IgD-negative memory B cell (primary cell): ENCODE results near the gene VAX1. TPM values are rescaled to one million over a fixed set of nuclear protein-coding genes. Genes with fewer than 3 reads are reported as not detected.
"Not testable (repeated sequence)": the region's sequence is repeated elsewhere in the genome, so short reads cannot be mapped to it uniquely, and the experiment has no call there.

Source experiments
- H3K27ac Mint-ChIP-seq, 3 donors: one replicate each; pipeline ENCODE4 v1.8.0; 2020 to 2022; ENCODE audit warnings: mild to moderate bottlenecking in 3 of 3, mixed read lengths in 3 of 3, moderate library complexity in 1 of 3
- H3K27me3 Mint-ChIP-seq: one replicate; pipeline ENCODE4 v1.8.0; 2021; ENCODE audit warnings: mixed read lengths
- H3K36me3 Mint-ChIP-seq: one replicate; pipeline ENCODE4 v1.8.0; 2020; ENCODE audit warnings: mild to moderate bottlenecking, mixed read lengths
- H3K4me1 Mint-ChIP-seq, 3 donors: one replicate each; pipeline ENCODE4 v1.8.0; 2020 to 2022; ENCODE audit warnings: mixed read lengths in 3 of 3, mild to moderate bottlenecking in 1 of 3
- H3K4me3 Mint-ChIP-seq, 4 donors: one replicate each; pipeline ENCODE4 v1.8.0; 2020 to 2022; ENCODE audit warnings: mild to moderate bottlenecking in 4 of 4, mixed read lengths in 4 of 4, moderate library complexity in 3 of 4
- H3K9me3 Mint-ChIP-seq, 3 donors: one replicate each; pipeline ENCODE4 v1.8.0; 2020 to 2021; ENCODE audit warnings: mixed read lengths in 3 of 3, mild to moderate bottlenecking in 1 of 3
- polyA plus RNA-seq: library from polyadenylated mRNA; unstranded; fragments of 300-500 nt; fragmentation: Illumina TruSeq; gene quantifications from one replicate; pipeline ENCODE4 v1.2.3, GENCODE V29; 2021

The VAX1 gene
- polyA plus RNA-seq, 1 donor from 2014 or later, result not detected

GRCh38 chr10:117133273-117134055 lies 4.6 kb downstream of the VAX1 start:
- peaks cover 69% of the 10 kb centered on the region for H3K27me3 Mint-ChIP-seq
- H3K4me1 Mint-ChIP-seq, result peaks cover 4 to 12% (median 12%) of the 10 kb centered on the region in 3 donors
- H3K9me3 Mint-ChIP-seq, result peaks cover 0 to 3% (median 0%) of the 10 kb centered on the region in 3 donors
- H3K27ac Mint-ChIP-seq, result peak overlapping the region in 2 of 3 donors; percentile 54 to 85
- H3K4me3 Mint-ChIP-seq, result peak overlapping the region in 3 of 4 donors; percentile 8 to 75 (median 23)
- H3K36me3 Mint-ChIP-seq, result no peaks in the 10 kb centered on the region

- Mint-ChIP-seq H3K9me3 (peaks cover 0 to 3% (median 0%) of the 10 kb centered on the region in 3 donors), H3K4me1 (peaks cover 4 to 12% (median 10%) of the 10 kb centered on the region in 3 donors), H3K36me3 (no peaks in the 10 kb centered on the region), H3K27me3 (peaks cover 66% of the 10 kb centered on the region), H3K4me3 (no peak overlapping the region), H3K27ac (no peak overlapping the region)
Observed at GRCh38 chr10:117132751-117133231, 5.3 kb downstream of the VAX1 start.

GRCh38 chr10:117131376-117132327 lies 6.4 kb downstream of the VAX1 start:
- Mint-ChIP-seq H3K4me3 (peak overlapping the region in 3 of 4 donors; percentile 16 to 83 (median 58)), H3K27ac (peak overlapping the region in 1 of 3 donors; percentile 80), H3K4me1 (peaks cover 4 to 12% (median 10%) of the 10 kb centered on the region in 3 donors), H3K9me3 (peaks cover 0 to 3% (median 0%) of the 10 kb centered on the region in 3 donors), H3K36me3 (no peaks in the 10 kb centered on the region), H3K27me3 (peaks cover 62% of the 10 kb centered on the region)

- no peak overlapping the region for H3K4me3 Mint-ChIP-seq
- H3K4me1 Mint-ChIP-seq, result peaks cover 4 to 12% (median 10%) of the 10 kb centered on the region in 3 donors
- no peaks in the 10 kb centered on the region for H3K36me3 Mint-ChIP-seq
- peaks cover 0 to 3% (median 0%) of the 10 kb centered on the region in 3 donors for H3K9me3 Mint-ChIP-seq
- no peak overlapping the region for H3K27ac Mint-ChIP-seq
- peaks cover 55% of the 10 kb centered on the region for H3K27me3 Mint-ChIP-seq
Observed at GRCh38 chr10:117130862-117131375, 7.2 kb downstream of the VAX1 start.

- Mint-ChIP-seq H3K27ac (no peak overlapping the region), H3K9me3 (peaks cover 0 to 3% (median 0%) of the 10 kb centered on the region in 3 donors)
Observed at GRCh38 chr10:117130346-117130745, 7.7 kb downstream of the VAX1 start.

GRCh38 chr10:117126645-117127044 lies 11.4 kb downstream of the VAX1 start:
- H3K9me3 Mint-ChIP-seq, H3K4me3 Mint-ChIP-seq, H3K36me3 Mint-ChIP-seq, H3K27ac Mint-ChIP-seq, H3K4me1 Mint-ChIP-seq: not testable (repeated sequence)
- peaks cover 26% of the 10 kb centered on the region for H3K27me3 Mint-ChIP-seq

More at GRCh38 chr10:117130346-117130745, 7.7 kb downstream of the VAX1 start:
- Mint-ChIP-seq H3K36me3 (no peaks in the 10 kb centered on the region), H3K4me1 (peaks cover 4 to 12% (median 10%) of the 10 kb centered on the region in 3 donors), H3K27me3 (peaks cover 49% of the 10 kb centered on the region), H3K4me3 (peak overlapping the region in 1 of 4 donors; percentile 21)

- Mint-ChIP-seq H3K27me3 (peaks cover 20% of the 10 kb centered on the region), H3K36me3 (no peaks in the 10 kb centered on the region), H3K4me3 (no peak overlapping the region), H3K4me1 (peaks cover 0 to under 1% (median 0%) of the 10 kb centered on the region in 3 donors), H3K27ac (no peak overlapping the region), H3K9me3 (peaks cover 0 to 2% (median 0%) of the 10 kb centered on the region in 3 donors)
Observed at GRCh38 chr10:117126034-117126433, 12.0 kb downstream of the VAX1 start.

- peaks cover 6% of the 10 kb centered on the region for H3K27me3 Mint-ChIP-seq
- H3K36me3 Mint-ChIP-seq, result no peaks in the 10 kb centered on the region
- H3K9me3 Mint-ChIP-seq, result no peaks in the 10 kb centered on the region
- no peak overlapping the region for H3K27ac Mint-ChIP-seq
- H3K4me1 Mint-ChIP-seq, result no peaks in the 10 kb centered on the region
- H3K4me3 Mint-ChIP-seq, result no peak overlapping the region
Observed at GRCh38 chr10:117112220-117112619, 25.9 kb downstream of the VAX1 start.

GRCh38 chr10:117107238-117107637 lies 30.8 kb downstream of the VAX1 start:
- Mint-ChIP-seq H3K4me3 (no peak overlapping the region), H3K36me3 (no peaks in the 10 kb centered on the region), H3K27me3 (peaks cover 2% of the 10 kb centered on the region), H3K4me1 (no peaks in the 10 kb centered on the region), H3K9me3 (no peaks in the 10 kb centered on the region), H3K27ac (no peak overlapping the region)

- Mint-ChIP-seq H3K27me3 (peaks cover 1% of the 10 kb centered on the region), H3K36me3 (no peaks in the 10 kb centered on the region), H3K4me3 (no peak overlapping the region), H3K9me3 (peaks cover 0 to 1% (median 0%) of the 10 kb centered on the region in 3 donors), H3K27ac (no peak overlapping the region), H3K4me1 (no peaks in the 10 kb centered on the region)
Observed at GRCh38 chr10:117096599-117097201, 41.4 kb downstream of the VAX1 start.

- Mint-ChIP-seq H3K9me3 (peaks cover 0 to 1% (median 0%) of the 10 kb centered on the region in 3 donors), H3K36me3 (no peaks in the 10 kb centered on the region), H3K4me1 (no peaks in the 10 kb centered on the region), H3K27ac (peak overlapping the region in 1 of 3 donors; percentile 63), H3K27me3 (peaks cover 1% of the 10 kb centered on the region), H3K4me3 (no peak overlapping the region)
Observed at GRCh38 chr10:117094856-117095255, 43.2 kb downstream of the VAX1 start.

GRCh38 chr10:117092386-117092785 lies 45.7 kb downstream of the VAX1 start:
- no peaks in the 10 kb centered on the region for H3K36me3 Mint-ChIP-seq
- no peaks in the 10 kb centered on the region for H3K4me1 Mint-ChIP-seq
- H3K27me3 Mint-ChIP-seq, result peaks cover 1% of the 10 kb centered on the region
- H3K9me3 Mint-ChIP-seq, result peaks cover 0 to 1% (median 0%) of the 10 kb centered on the region in 3 donors
- no peak overlapping the region for H3K27ac Mint-ChIP-seq
- H3K4me3 Mint-ChIP-seq, result no peak overlapping the region

- Mint-ChIP-seq H3K27me3 (peaks cover 3% of the 10 kb centered on the region), H3K4me1 (no peaks in the 10 kb centered on the region), H3K27ac (no peak overlapping the region), H3K4me3 (no peak overlapping the region), H3K9me3 (peaks cover 0 to 1% (median 0%) of the 10 kb centered on the region in 3 donors), H3K36me3 (no peaks in the 10 kb centered on the region)
Observed at GRCh38 chr10:117090834-117091233, 47.2 kb downstream of the VAX1 start.

- peaks cover 2% of the 10 kb centered on the region for H3K27me3 Mint-ChIP-seq
- no peaks in the 10 kb centered on the region for H3K36me3 Mint-ChIP-seq
- H3K4me3 Mint-ChIP-seq, result no peak overlapping the region
- H3K9me3 Mint-ChIP-seq, result peaks cover 0 to 2% (median 0%) of the 10 kb centered on the region in 3 donors
- no peak overlapping the region for H3K27ac Mint-ChIP-seq
- no peaks in the 10 kb centered on the region for H3K4me1 Mint-ChIP-seq
Observed at GRCh38 chr10:117087521-117087920, 50.5 kb downstream of the VAX1 start.
